Activated CD4-positive, alpha-beta T cell treated with anti-CD3 and anti-CD28 coated beads, Interleukin-2, amount 50 U/mL, for 16 hours (primary cell): ENCODE results near the gene NEU3.
"Not testable (repeated sequence)": the region's sequence is repeated elsewhere in the genome, so short reads cannot be mapped to it uniquely, and the experiment has no call there.

Experiments used
- DNase-seq: peaks from one replicate; pipeline ENCODE4 v3.0.0-alpha.2; 2020

The NEU3 gene, protein sequence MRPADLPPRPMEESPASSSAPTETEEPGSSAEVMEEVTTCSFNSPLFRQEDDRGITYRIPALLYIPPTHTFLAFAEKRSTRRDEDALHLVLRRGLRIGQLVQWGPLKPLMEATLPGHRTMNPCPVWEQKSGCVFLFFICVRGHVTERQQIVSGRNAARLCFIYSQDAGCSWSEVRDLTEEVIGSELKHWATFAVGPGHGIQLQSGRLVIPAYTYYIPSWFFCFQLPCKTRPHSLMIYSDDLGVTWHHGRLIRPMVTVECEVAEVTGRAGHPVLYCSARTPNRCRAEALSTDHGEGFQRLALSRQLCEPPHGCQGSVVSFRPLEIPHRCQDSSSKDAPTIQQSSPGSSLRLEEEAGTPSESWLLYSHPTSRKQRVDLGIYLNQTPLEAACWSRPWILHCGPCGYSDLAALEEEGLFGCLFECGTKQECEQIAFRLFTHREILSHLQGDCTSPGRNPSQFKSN

DNA sequence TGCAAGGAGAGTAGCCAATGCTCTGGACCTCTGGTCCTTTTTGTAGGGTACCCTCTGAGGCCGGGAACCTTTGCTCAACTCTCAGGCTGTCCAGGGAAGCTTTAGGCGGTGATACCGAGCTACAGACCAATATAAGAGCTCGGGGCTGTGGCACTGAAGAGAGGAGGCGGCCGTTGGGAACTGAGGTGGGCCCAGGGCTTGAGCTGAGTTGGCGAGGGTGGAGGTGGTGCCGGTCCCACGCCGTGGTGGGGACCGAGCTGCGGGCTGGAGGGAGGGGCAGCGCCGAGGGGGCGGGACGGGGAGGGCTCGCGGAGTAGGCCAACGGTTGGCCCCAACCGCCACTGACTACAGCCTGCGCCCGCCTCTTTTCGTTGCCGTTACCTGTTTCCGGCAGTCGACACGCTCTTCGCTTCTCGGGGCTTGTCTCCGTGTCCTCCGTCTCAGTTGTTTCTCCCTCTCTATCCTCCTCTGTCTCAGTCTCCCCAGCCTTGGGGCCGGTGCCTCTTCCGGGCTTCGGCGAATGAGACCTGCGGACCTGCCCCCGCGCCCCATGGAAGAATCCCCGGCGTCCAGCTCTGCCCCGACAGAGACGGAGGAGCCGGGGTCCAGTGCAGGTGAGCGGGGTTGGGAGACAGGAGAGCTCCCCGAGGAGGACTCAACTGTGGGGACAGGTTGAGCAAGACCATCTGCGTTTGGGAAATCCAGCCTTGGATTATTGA, at the start of gene NEU3:
TSS of gene NEU3 (plus strand) at position 393 of the 719 bp plus-strand sequence. CDS start at position 521, 128 bp downstream.
- peak; percentile 90 for DNase-seq

DNA sequence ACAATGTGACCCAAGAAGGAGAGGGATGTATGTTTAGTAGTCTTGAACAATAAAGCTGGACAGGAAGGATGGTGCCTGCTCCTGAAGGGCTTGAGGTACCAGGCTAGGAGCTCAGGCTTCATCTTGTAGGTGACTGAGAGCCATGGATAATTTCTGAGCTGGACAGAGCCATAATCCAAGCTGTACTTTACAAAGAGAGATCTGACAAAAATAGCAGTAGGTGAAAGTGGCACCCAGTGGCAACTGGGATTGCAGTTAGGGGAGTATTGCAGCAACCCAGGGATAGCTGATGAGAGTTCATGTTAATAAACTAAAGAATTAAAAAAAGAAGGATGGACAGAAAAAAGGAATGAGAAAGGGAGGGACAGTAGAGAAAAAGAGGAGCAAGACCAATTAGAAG, 47.2 kb upstream of the NEU3 start:
- no peak for DNase-seq

DNA sequence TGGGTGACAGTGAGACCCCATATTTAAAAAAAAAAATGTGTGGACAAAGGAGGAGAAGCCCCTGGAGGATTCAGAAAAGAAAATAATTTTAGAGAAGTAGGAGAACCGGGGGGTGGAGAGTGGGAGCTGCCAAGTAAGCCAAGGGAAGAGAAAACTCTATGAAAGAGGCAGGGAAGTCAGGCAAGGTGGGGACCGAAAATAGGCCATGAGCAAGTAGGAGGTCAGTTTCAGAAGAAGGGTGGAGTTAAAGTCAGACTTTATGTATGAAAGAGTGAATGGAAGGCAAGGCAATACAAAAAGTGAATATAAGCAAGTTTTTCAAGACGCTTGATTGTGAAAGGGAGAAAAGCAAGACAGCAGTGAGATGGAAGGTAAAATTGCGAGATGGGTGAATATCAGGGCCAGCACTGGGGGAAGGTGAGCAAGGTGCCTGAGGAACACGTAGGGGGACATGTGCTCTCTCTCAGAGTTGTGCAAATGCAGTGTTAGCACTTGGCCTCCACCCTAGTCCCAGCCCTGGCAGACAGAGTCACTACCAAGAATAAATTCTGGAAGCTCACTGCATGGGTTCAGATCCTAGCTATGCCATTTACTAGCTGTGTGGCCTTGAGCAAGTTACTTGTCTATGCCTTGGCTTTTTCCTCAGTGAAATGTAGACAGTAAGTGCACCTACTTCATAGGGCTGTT, 46.5 kb upstream of the NEU3 start:
- no peak for DNase-seq

DNA sequence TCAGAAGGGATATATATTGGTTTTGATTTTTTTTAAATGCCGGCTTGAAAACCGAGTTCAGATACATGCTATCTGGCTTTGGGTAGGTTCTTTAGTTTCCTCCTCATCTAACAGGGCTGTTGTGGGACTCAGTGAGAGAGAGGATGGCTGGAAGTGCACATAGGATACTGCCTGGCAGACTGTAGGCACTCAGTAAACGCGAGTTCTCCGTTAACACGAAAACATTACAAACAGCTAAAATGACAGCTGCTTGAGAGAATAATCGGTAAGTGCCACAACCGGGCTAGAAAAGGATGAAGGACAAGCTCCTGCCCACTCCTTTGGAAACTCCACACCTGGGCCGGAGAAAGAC, 40.2 kb upstream of the NEU3 start:
- DNase-seq = peak; percentile 16

DNA sequence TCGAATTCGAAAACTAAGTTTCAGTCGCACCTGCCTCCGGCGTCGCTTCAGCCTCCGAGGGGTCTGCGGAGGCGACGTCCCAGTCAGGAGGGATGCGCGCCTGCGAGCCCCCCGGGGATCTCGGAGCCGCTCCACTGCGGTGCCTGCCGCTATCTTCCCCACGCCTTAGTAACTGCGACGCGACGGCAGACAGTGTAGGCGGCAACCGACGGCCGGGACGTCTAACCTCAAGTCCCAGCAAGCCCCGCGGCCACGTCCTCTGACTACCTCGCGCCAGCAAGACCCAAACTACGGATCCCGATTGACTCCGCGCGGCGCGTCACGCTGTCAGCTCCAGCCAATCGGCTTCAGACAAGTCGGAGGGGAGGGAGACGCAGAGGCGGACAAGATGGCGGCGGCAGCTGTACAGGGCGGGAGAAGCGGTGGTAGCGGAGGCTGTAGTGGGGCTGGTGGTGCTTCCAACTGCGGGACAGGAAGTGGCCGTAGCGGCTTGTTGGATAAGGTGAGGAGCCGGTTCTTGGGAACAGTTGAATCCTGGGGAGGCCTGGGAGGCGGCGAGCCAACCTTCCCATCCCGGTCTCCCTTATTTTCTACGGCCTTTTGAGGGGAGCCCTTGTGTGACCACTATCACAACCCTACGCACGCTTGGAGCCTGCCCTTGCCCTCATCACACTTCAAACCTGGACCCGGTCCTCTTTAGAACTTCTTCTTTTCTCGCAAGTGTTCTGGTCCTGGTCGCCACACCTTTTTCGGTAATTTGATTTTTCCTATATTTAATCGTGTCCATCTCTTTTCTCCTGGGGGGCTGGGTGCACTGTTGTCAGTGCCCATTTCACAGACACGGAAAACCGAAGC, 39.6 kb upstream of the NEU3 start, which contains the start of the genes SPCS2 and XRRA1:
TSS of gene SPCS2 (plus strand) at position 369 of the 855 bp plus-strand sequence. CDS start at position 389, 20 bp downstream.
TSS of gene XRRA1 (minus strand) at position 194 of the 855 bp plus-strand sequence. CDS start 8,213 bp downstream, outside the sequence.
- peak; percentile 99 for DNase-seq

DNA sequence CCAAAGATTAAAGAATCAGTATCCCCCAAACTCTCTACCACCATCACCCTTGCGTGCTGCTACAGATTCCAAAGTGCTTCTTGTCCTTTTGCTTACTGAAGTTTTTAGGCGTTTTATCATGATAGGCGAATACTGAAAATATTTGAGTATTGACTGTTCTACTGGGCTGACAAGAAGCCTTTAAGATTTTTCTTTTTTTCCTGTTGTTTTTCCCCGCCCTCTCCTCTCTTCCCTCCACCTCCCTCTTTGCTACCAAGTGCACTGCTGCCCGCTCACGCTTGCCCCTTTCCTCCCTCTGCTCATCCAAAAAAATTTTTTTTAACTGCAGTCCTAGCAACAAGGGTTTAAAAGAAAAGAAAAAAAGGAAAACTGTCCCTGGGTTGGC, 39.0 kb upstream of the NEU3 start:
- DNase-seq = peak; percentile 6

DNA sequence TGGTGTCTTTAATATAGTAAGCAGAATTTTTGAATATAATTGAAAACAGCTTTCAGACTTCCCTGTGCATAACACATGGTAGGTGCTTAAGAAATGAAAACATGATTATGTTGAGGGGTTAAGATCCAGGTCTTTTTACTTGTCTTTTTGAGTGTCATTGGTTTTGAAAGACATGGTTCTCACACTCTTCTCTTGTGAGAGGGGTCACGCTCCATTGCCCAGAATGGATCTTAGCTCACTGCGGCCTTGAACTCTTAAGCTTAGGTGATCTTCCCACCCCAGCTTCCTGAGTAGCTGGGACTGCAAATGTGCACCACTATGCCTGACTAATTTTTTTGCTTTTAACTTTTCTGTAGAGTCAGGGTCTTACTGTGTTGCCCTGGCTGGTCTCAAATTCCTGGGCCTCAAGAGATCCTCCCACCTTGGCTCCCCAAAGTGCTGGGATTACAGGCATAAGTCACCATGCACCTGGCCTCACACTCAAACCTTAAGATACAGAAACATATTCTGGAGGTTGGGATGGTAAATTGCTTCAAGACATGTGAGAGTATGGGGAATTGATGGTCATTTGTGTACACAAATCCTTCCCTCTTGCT, 38.3 kb upstream of the NEU3 start:
- DNase-seq = no peak

DNA sequence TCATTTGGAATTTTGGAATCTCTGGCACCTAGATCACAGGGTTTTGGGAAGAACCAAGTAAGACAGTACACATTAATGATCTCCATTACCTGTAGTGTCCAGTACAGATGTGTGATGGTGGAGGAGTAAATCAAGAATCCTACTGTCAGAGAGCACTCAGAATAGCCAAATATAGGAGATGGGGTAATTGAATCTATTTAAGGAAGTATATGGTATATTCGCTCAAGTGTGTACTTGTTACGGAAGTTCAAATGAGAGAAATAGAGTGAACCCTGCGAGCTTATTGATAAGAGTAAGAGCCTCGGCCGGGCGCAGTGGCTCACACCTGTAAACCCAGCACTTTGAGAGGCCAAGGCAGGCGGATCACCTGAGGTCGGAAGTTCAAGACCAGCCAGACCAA, 37.5 kb upstream of the NEU3 start:
- no peak for DNase-seq

DNA sequence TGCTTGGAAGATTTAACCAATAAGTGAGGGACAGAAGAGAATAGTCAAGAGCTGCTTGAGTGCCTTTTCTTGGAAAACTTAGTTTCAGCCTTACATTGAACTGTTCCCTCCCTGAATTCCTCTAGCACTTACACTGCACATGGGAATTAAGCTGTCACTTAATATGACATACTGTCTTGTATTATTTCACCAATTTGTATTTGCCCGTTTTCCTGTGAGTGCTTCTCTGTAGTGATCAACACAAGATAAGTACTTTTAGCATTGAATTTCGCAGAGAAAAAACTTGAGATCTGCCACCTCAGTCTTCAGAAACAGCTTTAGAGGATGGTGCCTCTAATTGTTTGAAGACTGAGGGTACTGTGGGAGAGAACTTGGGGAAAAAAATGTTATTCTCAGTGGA, 36.0 kb upstream of the NEU3 start:
- DNase-seq = no peak

DNA sequence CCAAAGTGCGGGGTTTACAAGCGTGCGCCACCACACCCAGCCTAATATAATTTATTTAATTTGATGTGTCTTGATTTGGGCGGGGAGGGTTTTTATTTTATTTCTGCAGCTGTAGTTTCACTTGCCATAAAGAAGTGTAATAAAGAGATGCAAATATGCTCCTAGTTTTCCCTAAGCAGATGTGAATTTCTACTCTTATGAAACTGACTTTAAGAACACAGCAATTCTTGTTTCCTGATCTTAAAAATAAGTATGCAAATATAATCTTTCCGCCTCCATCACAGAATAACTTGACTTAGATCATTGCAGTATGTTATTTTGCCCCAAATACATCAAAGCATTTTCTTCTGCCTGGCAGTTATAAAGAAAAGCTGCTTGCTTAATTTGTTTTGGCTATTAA, 35.3 kb upstream of the NEU3 start:
- no peak for DNase-seq

DNA sequence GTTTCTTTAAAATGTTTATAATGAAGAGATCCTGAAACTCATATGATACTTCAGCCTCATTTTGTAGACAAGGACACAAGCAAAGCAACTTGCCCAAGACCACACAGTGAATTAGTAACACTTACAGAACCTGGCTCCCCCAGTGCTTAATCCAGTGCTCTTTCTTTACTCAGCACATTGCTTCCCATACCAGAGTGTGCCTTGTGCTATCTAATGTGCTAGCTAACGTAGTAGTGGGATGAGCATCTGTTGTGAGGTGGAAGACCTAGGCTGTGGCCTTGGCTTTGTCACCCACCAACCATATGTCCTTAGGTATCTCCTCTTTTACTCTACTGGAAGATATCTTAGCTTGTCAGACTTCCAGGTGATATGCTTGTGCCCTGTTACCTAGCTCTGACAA, 34.5 kb upstream of the NEU3 start:
- no peak for DNase-seq

DNA sequence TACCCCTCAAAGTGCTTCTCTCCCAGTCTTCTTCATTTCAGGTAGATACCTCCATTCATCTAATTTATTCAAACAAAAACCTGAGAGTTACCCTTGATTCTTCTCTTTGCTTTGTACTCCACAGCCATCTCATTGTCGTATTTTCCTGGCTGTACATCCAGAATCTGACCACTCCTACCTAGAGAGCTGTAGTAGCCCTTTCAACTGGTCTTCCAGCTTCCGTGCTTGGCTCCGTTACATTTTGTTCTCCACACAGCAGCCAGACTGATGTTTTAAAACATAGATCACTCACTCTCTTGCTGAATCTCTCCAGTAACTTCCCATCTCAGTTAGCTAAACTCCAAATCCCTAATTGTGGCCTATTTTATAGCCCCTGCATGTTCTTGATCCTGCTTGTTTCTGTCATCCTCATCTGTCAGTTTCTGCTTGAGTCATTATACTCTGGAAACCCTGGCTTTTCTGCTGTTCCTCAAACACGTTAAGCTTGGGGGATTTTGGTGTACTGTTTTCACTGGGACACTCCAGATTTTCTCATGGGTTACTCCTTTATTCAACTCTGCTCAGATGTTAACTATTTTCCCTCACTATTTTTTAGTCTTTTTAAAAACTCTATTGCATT, 32.2 kb upstream of the NEU3 start:
- DNase-seq = no peak

DNA sequence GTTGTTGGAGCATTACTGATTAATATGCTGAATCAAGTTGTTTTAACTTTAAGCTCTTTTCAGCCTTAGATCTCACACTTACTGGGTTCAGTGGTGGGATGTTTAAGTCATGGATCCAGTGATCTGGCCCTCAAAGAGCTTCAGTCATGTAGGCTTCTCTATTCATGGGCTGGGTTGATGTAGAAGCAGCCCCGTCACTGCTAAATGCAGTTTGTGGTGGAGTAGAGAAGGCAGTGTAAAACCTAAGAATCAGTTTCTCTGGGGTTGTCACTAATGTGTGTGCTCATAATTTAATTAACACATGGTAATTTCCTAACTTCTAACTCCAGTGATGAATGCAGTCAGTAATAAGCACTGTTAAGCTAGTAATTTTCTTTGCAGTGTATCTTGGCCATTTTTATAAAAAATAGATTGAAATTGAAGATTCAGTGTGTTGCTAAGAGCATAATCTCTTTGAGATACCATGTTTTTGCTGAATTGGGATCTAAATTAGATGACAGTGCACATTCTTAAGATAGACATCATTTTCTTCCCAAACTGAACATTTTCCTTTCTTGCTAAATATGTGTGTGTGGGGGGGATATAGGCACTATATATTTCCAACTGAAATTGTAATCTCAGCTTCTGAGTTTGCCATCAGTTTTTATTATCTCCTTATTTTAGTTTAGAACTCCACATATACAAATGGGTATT, 30.6 kb upstream of the NEU3 start:
- DNase-seq = no peak

DNA sequence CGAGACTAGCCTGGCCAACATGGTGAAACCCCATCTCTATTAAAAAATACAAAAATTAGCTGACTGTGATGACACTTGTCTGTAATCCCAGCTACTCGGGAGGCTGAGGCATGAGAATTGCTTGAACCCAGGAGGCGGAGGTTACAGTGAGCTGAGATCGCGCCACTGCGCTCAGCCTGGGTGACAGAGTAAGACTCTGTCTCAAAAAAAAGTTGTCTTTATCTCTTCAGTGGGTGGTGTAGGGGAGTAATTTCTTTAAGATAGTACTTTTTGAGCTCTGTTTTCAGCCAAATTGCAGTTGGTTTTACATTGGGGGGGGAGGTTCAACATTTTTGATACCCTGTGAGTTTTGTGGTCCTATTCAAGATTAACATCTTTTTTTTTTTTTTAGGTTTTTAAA, 28.6 kb upstream of the NEU3 start:
- not testable (repeated sequence) for DNase-seq

DNA sequence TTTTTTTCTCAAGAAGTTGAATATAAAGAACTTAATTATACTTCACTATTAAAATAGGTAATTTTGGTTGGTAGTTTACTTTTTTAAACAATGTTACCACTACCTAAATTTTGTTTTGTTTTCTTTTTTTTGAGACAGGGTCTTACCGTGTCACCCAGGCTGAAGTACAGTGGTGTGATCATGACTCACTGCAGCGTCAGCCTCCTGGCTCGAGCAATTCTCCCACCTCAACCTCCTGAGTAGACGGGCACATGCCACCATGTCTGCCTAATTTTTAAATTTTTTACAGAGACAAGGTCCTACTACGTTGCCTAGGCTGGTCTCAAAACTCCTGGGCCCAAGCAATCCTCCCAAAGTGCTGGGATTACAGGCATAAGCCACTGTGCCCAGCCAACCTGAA, 22.1 kb upstream of the NEU3 start:
- DNase-seq = no peak

DNA sequence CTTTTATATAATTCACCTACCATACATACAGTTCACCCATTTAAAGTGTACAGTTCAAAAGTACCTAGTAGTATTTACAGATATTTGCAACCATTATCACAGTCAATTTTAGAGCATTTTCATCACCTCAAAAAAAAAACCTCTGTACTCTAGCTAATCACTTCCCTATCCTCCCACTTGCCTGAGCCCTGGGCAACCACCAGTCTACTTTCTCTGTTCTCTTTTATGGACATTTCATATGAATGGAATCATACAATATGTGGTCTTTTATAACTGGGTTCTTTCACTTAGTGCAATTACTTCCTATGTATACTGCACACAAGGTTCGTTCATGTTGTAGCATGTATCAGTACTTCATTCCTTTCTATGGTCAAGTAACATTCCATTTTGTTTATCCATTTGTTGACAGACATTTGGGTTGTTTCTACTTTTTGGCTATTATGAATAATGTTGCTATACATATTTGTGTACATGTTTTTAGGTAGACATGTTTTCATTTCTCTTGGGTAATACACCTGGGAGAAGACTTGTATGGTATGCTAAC, 17.8 kb upstream of the NEU3 start:
- no peak for DNase-seq

DNA sequence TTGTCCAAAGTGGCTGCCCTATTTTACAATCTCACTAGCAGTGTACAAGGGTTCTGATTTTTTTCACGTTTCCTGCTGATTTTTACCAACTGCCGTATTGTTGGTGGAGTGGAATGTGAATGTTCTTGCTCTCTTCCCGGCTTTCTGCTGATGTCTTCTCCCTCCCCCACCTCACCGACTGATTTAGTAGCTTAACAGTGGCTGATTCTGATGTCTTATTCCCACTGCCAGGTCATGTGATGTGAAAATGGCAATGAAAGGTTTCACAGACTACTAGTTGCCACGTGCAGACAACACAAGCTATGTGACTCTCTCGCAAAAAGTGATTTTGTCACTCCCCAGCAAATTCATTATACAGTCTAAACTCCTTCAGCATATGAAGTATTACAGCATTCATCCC, 17.3 kb upstream of the NEU3 start:
- no peak for DNase-seq

DNA sequence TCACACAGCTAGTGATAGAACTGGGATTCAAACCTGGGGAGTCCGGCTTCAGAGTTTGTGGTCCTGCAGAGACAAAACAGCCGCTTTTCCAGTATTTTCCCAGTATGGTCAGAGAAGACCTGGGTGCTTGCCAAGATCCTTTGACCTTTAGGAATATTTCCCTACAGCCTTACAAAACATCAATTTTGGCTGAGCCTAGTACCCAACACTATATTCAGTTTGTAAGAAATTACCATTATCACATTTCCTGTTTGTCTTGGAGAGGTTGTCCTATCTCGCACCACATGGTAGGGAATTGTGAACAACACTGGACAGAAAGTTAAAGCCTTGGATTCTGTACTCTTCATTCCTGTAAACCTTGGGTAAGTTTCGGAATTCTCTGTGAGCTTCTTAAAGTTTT, 10.7 kb upstream of the NEU3 start:
- DNase-seq = no peak

DNA sequence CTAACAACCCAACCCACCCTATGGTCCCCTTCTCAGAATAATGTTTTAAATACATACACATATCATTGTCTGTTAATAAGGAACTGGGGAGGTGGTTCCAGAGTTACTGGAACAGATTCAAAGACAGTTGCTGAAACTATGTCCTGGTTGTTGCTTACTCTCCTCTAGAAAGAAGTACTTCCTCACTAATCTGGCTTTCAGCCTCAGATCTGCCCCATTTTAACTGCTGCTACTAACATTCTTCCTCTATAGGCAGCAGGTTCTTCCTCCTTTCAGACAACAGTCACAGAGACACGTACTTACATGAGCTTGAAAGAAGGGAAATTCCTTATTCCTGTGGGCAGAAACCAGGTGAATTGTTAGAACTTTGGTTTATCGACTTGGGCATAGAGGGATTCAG, 8.1 kb upstream of the NEU3 start:
- DNase-seq = no peak

DNA sequence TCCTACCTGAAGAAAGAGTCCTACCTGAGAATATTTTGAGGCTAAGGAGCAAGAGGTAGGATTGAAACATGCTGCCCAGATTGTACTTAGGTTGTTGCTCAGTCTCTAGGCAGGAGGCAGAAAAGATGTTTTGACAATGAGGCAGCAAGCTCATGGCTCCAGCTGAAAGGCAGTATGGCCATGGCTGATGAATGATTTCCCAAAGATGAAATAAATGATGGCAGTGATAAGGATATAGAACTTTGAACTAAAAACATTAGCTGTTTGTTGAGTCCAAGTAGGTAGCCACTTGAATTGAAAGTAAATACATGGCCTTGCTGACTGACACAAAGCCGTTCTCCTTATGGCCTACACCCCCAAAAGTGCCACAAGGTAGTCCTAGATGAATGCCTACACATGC, 6.8 kb upstream of the NEU3 start:
- no peak for DNase-seq

DNA sequence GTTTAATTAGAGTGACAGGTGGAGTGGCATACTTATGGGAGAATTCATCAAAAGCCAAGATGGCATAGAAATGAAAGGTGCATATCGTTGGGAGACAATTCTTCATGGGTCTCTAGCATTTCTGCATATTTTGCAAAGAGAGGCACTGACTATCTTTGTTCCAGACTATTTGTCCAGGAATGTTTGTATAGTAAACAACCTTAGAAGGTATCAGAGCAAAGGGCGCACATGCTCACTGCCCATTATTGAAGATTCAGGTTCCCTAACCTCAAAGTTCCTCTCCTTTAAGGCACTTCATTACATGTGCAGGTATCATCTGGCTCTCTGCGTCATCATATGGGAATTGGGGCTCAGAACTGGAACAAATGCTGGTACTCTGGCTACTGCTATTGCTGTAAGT, 4.7 kb upstream of the NEU3 start:
- DNase-seq = no peak
